A673 (cell line): Measurements from ENCODE around the gene KRT17.

Experiments used
- EZH2 ChIP-seq: fragments of 200-600 bp; sonication (generic); IDR thresholded peaks from 2 replicates; pipeline ENCODE4 v1.6.1; 2017; ENCODE audit warnings: borderline replicate concordance, low read depth, mild to moderate bottlenecking, mixed read lengths, antibody characterized with exemption, low read length; ENCODE audit not compliant: poor library complexity, severe bottlenecking
- TF ChIP-seq, protein P1 (sequence below): fragments of 300-800, 200-600 bp; sonication (generic); conservative IDR thresholded peaks from 2 replicates; pipeline ENCODE4 v1.5.1; 2017; ENCODE audit warnings: low read depth, mild to moderate bottlenecking, antibody characterized with exemption, low read length, moderate library complexity, mixed read lengths

- TF ChIP-seq, protein P1, sequence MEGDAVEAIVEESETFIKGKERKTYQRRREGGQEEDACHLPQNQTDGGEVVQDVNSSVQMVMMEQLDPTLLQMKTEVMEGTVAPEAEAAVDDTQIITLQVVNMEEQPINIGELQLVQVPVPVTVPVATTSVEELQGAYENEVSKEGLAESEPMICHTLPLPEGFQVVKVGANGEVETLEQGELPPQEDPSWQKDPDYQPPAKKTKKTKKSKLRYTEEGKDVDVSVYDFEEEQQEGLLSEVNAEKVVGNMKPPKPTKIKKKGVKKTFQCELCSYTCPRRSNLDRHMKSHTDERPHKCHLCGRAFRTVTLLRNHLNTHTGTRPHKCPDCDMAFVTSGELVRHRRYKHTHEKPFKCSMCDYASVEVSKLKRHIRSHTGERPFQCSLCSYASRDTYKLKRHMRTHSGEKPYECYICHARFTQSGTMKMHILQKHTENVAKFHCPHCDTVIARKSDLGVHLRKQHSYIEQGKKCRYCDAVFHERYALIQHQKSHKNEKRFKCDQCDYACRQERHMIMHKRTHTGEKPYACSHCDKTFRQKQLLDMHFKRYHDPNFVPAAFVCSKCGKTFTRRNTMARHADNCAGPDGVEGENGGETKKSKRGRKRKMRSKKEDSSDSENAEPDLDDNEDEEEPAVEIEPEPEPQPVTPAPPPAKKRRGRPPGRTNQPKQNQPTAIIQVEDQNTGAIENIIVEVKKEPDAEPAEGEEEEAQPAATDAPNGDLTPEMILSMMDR = no peak
- TF ChIP-seq EZH2 = no peak
Measured at GRCh38 chr17:41653892-41654677, 29.7 kb upstream of the KRT17 start.
